ENCODE data around the gene KRTAP19-2. TPM values are rescaled to one million over a fixed set of nuclear protein-coding genes. Genes with fewer than 3 reads are reported as not detected.

The KRTAP19-2 gene
- total RNA-seq, 1 experiment from 2014 or later: not detected

- intact Hi-C loops (cut with micrococcal nuclease; ENCODE audit: unreplicated experiment): no loop called here
- no peaks in the 10 kb centered on the region for H3K4me1 ChIP-seq (ENCODE audit: insufficient read depth, low read length, poor library complexity, severe bottlenecking)
- no peaks in the 10 kb centered on the region for H3K27me3 ChIP-seq (replicated peaks; ENCODE audit: insufficient read depth, low read depth, low read length, poor library complexity)
- ChIA-PET CTCF (no interaction called here), POLR2A (ENCODE audit: low non-redundant PET) (no interaction called here)
- TF ChIP-seq EZH2 (IDR thresholded peaks at IDR 0.05; ENCODE audit: borderline replicate concordance, low read depth, low read length, poor library complexity, severe bottlenecking): no peak
- H3K36me3 ChIP-seq (ENCODE audit: insufficient read depth, low read length, poor library complexity, severe bottlenecking): no peaks in the 10 kb centered on the region
- no peak within 1 kb of the TSS for H3K27ac ChIP-seq (ENCODE audit: low read depth, low read length, poor library complexity, severe bottlenecking)
- H3K9me3 ChIP-seq (ENCODE audit: low read depth, low read length, poor library complexity, severe bottlenecking): peaks cover 5% of the 10 kb centered on the region
- BruUV-seq (replicated peaks): no TSS peak
- H3K4me3 ChIP-seq (ENCODE audit: low read depth, low read length, poor library complexity, severe bottlenecking): no peak within 1 kb of the TSS
- DNase-seq (ENCODE audit: low spot score): no peak
Measured at GRCh38 chr21:30491963-30492428, 4.8 kb upstream of the KRTAP19-2 start, which contains the start of gene KRTAP19-3. TSS of gene KRTAP19-3 (minus strand) at chr21:30492013. CDS start at chr21:30491957, 56 bp downstream.

GRCh38 chr21:30486180-30486579 lies 1.1 kb downstream of the KRTAP19-2 start:
- intact Hi-C loops (cut with micrococcal nuclease; ENCODE audit: unreplicated experiment): no loop called here
- DNase-seq (ENCODE audit: low spot score): no peak
- H3K36me3 ChIP-seq (ENCODE audit: insufficient read depth, low read length, poor library complexity, severe bottlenecking): no peaks in the 10 kb centered on the region
- H3K27me3 ChIP-seq (replicated peaks; ENCODE audit: insufficient read depth, low read depth, low read length, poor library complexity): no peaks in the 10 kb centered on the region
- H3K27ac ChIP-seq (ENCODE audit: low read depth, low read length, poor library complexity, severe bottlenecking): no peak overlapping the region
- H3K4me3 ChIP-seq (ENCODE audit: low read depth, low read length, poor library complexity, severe bottlenecking): no peak overlapping the region
- CTCF ChIA-PET: no interaction called here
- BruUV-seq (replicated peaks): no TSS peak
- H3K9me3 ChIP-seq (ENCODE audit: low read depth, low read length, poor library complexity, severe bottlenecking): peaks cover 7% of the 10 kb centered on the region
- no peaks in the 10 kb centered on the region for H3K4me1 ChIP-seq (ENCODE audit: insufficient read depth, low read length, poor library complexity, severe bottlenecking)
- POLR2A ChIA-PET (ENCODE audit: low non-redundant PET): no interaction called here
- no peak for TF ChIP-seq EZH2 (IDR thresholded peaks at IDR 0.05; ENCODE audit: borderline replicate concordance, low read depth, low read length, poor library complexity, severe bottlenecking)
- no peak for TF ChIP-seq CTCF (conservative IDR thresholded peaks at IDR 0.05; ENCODE audit: low read depth, low read length)

GRCh38 chr21:30482130-30482529 lies 5.1 kb downstream of the KRTAP19-2 start:
- no peak for DNase-seq (ENCODE audit: low spot score)
- Histone ChIP-seq H3K4me1 (ENCODE audit: insufficient read depth, low read length, poor library complexity, severe bottlenecking) (no peaks in the 10 kb centered on the region), H3K36me3 (ENCODE audit: insufficient read depth, low read length, poor library complexity, severe bottlenecking) (no peaks in the 10 kb centered on the region), H3K4me3 (ENCODE audit: low read depth, low read length, poor library complexity, severe bottlenecking) (no peak overlapping the region), H3K27me3 (replicated peaks; ENCODE audit: insufficient read depth, low read depth, low read length, poor library complexity) (no peaks in the 10 kb centered on the region), H3K27ac (ENCODE audit: low read depth, low read length, poor library complexity, severe bottlenecking) (no peak overlapping the region), H3K9me3 (ENCODE audit: low read depth, low read length, poor library complexity, severe bottlenecking) (peaks cover 3% of the 10 kb centered on the region)
- POLR2A ChIA-PET (ENCODE audit: low non-redundant PET): no interaction called here
- TF ChIP-seq CTCF (conservative IDR thresholded peaks at IDR 0.05; ENCODE audit: low read depth, low read length) (no peak), EZH2 (IDR thresholded peaks at IDR 0.05; ENCODE audit: borderline replicate concordance, low read depth, low read length, poor library complexity, severe bottlenecking) (no peak)
- intact Hi-C loops (cut with micrococcal nuclease; ENCODE audit: unreplicated experiment): no loop called here
- CTCF ChIA-PET: no interaction called here
- BruUV-seq (replicated peaks): no TSS peak

GRCh38 chr21:30480145-30480544 lies 7.1 kb downstream of the KRTAP19-2 start, which contains the start of gene KRTAP19-1:
TSS of gene KRTAP19-1 (minus strand) at chr21:30480367. CDS start at chr21:30480317, 50 bp downstream.
- TF ChIP-seq EZH2 (IDR thresholded peaks at IDR 0.05; ENCODE audit: borderline replicate concordance, low read depth, low read length, poor library complexity, severe bottlenecking): no peak
- TF ChIP-seq CTCF (conservative IDR thresholded peaks at IDR 0.05; ENCODE audit: low read depth, low read length): no peak
- BruUV-seq (replicated peaks): no TSS peak
- POLR2A ChIA-PET (ENCODE audit: low non-redundant PET): no interaction called here
- Histone ChIP-seq H3K4me1 (ENCODE audit: insufficient read depth, low read length, poor library complexity, severe bottlenecking) (no peaks in the 10 kb centered on the region), H3K27me3 (replicated peaks; ENCODE audit: insufficient read depth, low read depth, low read length, poor library complexity) (no peaks in the 10 kb centered on the region), H3K27ac (ENCODE audit: low read depth, low read length, poor library complexity, severe bottlenecking) (no peak within 1 kb of the TSS), H3K9me3 (ENCODE audit: low read depth, low read length, poor library complexity, severe bottlenecking) (no peaks in the 10 kb centered on the region), H3K36me3 (ENCODE audit: insufficient read depth, low read length, poor library complexity, severe bottlenecking) (no peaks in the 10 kb centered on the region), H3K4me3 (ENCODE audit: low read depth, low read length, poor library complexity, severe bottlenecking) (no peak within 1 kb of the TSS)
- DNase-seq (ENCODE audit: low spot score): no peak
- CTCF ChIA-PET: no interaction called here
- intact Hi-C loops (cut with micrococcal nuclease; ENCODE audit: unreplicated experiment): no loop called here

Measured in A673 (cell line).